Measurements from ENCODE around the gene ARPC4. TPM values are rescaled to one million over a fixed set of nuclear protein-coding genes. Genes with fewer than 3 reads are reported as not detected.

ARPC4 gene
- total and polyA plus RNA-seq, 2 of the 13 experiments (the other 11 are each of a cell fraction or from before 2014, with no cell fraction given), result 30.1 to 83.6 TPM

DNA sequence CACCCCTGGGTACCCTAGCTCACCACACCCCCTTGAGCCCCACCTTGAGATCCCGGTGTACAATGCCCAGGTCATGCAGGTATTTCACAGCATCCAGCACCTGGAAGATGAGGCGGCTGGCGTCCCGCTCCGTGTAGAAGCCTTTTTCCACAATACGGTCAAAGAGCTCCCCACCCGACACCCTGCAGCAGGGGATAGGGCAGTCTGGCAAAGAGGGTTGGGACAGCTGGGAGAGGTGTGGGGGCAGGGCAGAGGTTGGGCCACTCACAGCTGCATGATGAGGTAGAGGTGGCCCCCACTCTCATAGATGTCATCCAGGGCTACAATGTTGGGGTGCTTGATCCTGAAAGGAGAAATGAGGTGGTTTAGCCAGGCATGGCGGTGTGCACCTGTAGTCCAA is 30.0 kb upstream of the ARPC4 start:
- in situ Hi-C loops (cut with HindIII; ENCODE audit: extremely low pct_ligation_motif_present, low pct_unique_long_range_greater_than_20kb), result no loop called here

DNA sequence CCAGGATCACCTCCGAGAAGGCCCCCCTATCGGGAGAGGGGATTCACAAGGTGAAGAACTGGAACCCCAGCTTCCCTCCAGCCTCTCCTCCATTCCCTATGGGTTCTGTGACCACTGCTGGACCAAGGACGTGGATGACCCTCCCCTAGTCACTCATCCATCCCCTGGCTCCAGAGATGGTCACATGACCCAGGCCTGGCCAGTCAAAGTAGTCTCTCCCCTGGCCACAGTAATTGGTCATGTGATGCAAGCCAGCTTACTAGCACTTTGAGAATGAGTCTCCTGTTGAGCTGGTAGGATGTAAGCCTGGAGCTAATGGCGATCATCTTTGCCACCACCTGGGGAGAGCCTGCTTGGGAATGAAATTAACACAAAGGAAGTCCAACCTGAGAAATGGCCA is 27.0 kb upstream of the ARPC4 start:
- ChIA-PET POLR2A (interaction anchor here (1.3 kb wide), 1 partner anchor 27 kb away, joined by 4 read pairs; the partner anchor contains the start of genes ARPC4 and TADA3), CTCF (ENCODE audit: low intra/inter-chr PET ratio, low total read pairs) (no interaction called here)
- TF ChIP-seq ZNF878 (CRISPR knock-in tag; IDR thresholded peaks at IDR 0.05) (no peak), FOSL1 (CRISPR knock-in tag; IDR thresholded peaks at IDR 0.05; ENCODE audit: borderline replicate concordance) (no peak), POLR2A (IDR thresholded peaks at IDR 0.05; ENCODE audit: insufficient read depth in 1 of 2, low read depth in 2 of 2, low read length in 2 of 2) (0 out of 4 replicates have a peak, but pooled peaks of 1 of the 2 experiments have one; percentile 5), RAD51 (IDR thresholded peaks at IDR 0.05; ENCODE audit: borderline replicate concordance) (peak; percentile 66; the same call in 1 of the 2 replicates), NR2F1 (CRISPR knock-in tag; IDR thresholded peaks at IDR 0.05) (no peak), ZSCAN20 (CRISPR knock-in tag; IDR thresholded peaks at IDR 0.05; ENCODE audit: borderline replicate concordance) (no peak)
- TF ChIP-seq, protein P1, sequence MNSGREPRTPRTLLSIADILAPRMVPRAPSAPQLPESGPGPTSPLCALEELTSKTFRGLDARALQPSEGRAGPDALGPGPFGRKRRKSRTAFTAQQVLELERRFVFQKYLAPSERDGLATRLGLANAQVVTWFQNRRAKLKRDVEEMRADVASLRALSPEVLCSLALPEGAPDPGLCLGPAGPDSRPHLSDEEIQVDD (CRISPR knock-in tag; IDR thresholded peaks at IDR 0.05; ENCODE audit: borderline replicate concordance), result no peak
- TF ChIP-seq, protein P2, sequence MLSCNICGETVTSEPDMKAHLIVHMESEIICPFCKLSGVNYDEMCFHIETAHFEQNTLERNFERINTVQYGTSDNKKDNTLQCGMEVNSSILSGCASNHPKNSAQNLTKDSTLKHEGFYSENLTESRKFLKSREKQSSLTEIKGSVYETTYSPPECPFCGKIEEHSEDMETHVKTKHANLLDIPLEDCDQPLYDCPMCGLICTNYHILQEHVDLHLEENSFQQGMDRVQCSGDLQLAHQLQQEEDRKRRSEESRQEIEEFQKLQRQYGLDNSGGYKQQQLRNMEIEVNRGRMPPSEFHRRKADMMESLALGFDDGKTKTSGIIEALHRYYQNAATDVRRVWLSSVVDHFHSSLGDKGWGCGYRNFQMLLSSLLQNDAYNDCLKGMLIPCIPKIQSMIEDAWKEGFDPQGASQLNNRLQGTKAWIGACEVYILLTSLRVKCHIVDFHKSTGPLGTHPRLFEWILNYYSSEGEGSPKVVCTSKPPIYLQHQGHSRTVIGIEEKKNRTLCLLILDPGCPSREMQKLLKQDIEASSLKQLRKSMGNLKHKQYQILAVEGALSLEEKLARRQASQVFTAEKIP (CRISPR knock-in tag; IDR thresholded peaks at IDR 0.05; ENCODE audit: borderline replicate concordance), result no peak
- TF ChIP-seq, protein P3, sequence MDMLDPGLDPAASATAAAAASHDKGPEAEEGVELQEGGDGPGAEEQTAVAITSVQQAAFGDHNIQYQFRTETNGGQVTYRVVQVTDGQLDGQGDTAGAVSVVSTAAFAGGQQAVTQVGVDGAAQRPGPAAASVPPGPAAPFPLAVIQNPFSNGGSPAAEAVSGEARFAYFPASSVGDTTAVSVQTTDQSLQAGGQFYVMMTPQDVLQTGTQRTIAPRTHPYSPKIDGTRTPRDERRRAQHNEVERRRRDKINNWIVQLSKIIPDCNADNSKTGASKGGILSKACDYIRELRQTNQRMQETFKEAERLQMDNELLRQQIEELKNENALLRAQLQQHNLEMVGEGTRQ (IDR thresholded peaks at IDR 0.05; ENCODE audit: low read depth, low read length), result peak; percentile 85
- TF ChIP-seq, protein P3 (CRISPR knock-in tag; IDR thresholded peaks at IDR 0.05; ENCODE audit: borderline replicate concordance), result peak; percentile 45; the same call in 1 of the 2 replicates
- Histone ChIP-seq H2AFZ (ENCODE audit: low read length) (no peak overlapping the region), H3K9ac (ENCODE audit: insufficient read depth, low read depth, low read length) (no peak overlapping the region), H3K4me1 (ENCODE audit: insufficient read depth, low read length) (peaks cover 32% of the 10 kb centered on the region), H3K9me3 (ENCODE audit: low read length) (no peaks in the 10 kb centered on the region), H3K27me3 (ENCODE audit: control insufficient read depth in 1 of 2, insufficient read depth in 2 of 2, low read length in 2 of 2) (no peaks in the 10 kb centered on the region; a peak in 1 of 5 replicates), H3K79me2 (ENCODE audit: insufficient read depth, low read length) (peaks cover 13% of the 10 kb centered on the region), H3K36me3 (replicated peaks in 1 of 2; ENCODE audit: control insufficient read depth in 1 of 2, insufficient read depth in 2 of 2, low read length in 2 of 2) (peaks cover 4 to 32% of the 10 kb centered on the region in 2 experiments; a peak in 4 of 5 replicates), H3K4me2 (ENCODE audit: low read depth, low read length) (no peak overlapping the region), H3K4me3 (replicated peaks in 1 of 3; ENCODE audit: insufficient read depth in 1 of 3, low read depth in 2 of 3, low read length in 3 of 3) (no peak overlapping the region), H4K20me1 (ENCODE audit: insufficient read depth, low read length) (no peaks in the 10 kb centered on the region), H3K27ac (ENCODE audit: extremely low read length, insufficient read depth, low read length) (no peak overlapping the region)
- intact Hi-C loops (cut with micrococcal nuclease; ENCODE audit: unreplicated experiment), result no loop called here
- FAIRE-seq (no peak), ATAC-seq (no peak), DNase-seq (ENCODE audit: low spot score) (no peak)
- 97% methylated on average over 4 of the region's 4 CpGs for WGBS (ENCODE audit: low lambda C conversion rate)
- BruUV-seq (replicated peaks), result no TSS peak
- in situ Hi-C loops (cut with HindIII; ENCODE audit: extremely low pct_ligation_motif_present, low pct_unique_long_range_greater_than_20kb), result no loop called here

More for the DNA sequence above, 30.0 kb upstream of the ARPC4 start:
- ChIA-PET CTCF (ENCODE audit: low intra/inter-chr PET ratio, low total read pairs) (no interaction called here), POLR2A (interaction anchor here (1.6 kb wide), 1 partner anchor 13 kb away, joined by 7 read pairs; the partner anchor contains the start of gene OGG1)
- FAIRE-seq (no peak), ATAC-seq (no peak), DNase-seq (ENCODE audit: low spot score) (no peak)
- Histone ChIP-seq H3K27me3 (ENCODE audit: control insufficient read depth in 1 of 2, insufficient read depth in 2 of 2, low read length in 2 of 2) (no peaks in the 10 kb centered on the region), H3K9me3 (ENCODE audit: low read length) (no peaks in the 10 kb centered on the region), H2AFZ (ENCODE audit: low read length) (no peak overlapping the region), H3K27ac (ENCODE audit: extremely low read length, insufficient read depth, low read length) (no peak overlapping the region), H4K20me1 (ENCODE audit: insufficient read depth, low read length) (no peaks in the 10 kb centered on the region), H3K4me2 (ENCODE audit: low read depth, low read length) (no peak overlapping the region), H3K4me1 (ENCODE audit: insufficient read depth, low read length) (peaks cover 7% of the 10 kb centered on the region), H3K4me3 (replicated peaks in 1 of 3; ENCODE audit: insufficient read depth in 1 of 3, low read depth in 2 of 3, low read length in 3 of 3) (no peak overlapping the region), H3K9ac (ENCODE audit: insufficient read depth, low read depth, low read length) (no peak overlapping the region), H3K36me3 (replicated peaks in 1 of 2; ENCODE audit: control insufficient read depth in 1 of 2, insufficient read depth in 2 of 2, low read length in 2 of 2) (peaks cover 4 to 55% of the 10 kb centered on the region in 2 experiments), H3K79me2 (ENCODE audit: insufficient read depth, low read length) (no peaks in the 10 kb centered on the region)
- TF ChIP-seq SIX4 (CRISPR knock-in tag; IDR thresholded peaks at IDR 0.05) (no peak), AGO2 (optimal IDR thresholded peaks at IDR 0.05; ENCODE audit: low read depth, low read length) (peak; percentile 73)
- BruUV-seq (replicated peaks), result no TSS peak
- intact Hi-C loops (cut with micrococcal nuclease; ENCODE audit: unreplicated experiment), result no loop called here
- WGBS (ENCODE audit: low lambda C conversion rate), result 100% methylated on average over 7 of the region's 8 CpGs

Measured in HepG2 (cell line).